GM19239 (cell line): ENCODE measurements around the gene SLC25A51.

Source experiments
- DNase-seq: peaks from one replicate; pipeline ENCODE4 v3.0.0; 2011; ENCODE audit warnings: low spot score; ENCODE audit not compliant: insufficient read length
- FAIRE-seq: peaks from 2 replicates; lab custom pipeline; 2011; peaks lifted over from hg19 to GRCh38; lab: Jason Lieb, UNC

SLC25A51 gene

DNA sequence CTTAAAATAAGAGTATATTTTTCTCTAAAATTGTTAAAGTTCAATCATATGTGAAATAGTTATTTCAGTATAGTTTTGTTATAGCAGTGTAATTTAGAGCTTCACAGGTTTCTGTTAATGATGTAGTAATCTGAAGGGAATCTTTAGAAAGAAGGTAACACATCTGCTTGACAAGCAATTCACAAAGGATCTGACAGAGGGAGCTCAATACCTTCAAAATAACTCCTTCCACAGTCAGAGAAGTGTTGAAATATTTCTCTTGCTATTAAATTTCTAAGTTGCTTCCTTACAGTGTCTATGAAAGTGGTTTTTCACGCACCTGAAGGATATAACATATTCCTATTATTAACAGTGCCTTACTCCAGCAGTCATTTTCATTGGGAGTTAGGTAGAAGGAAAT lies 44.9 kb downstream of the SLC25A51 start:
- FAIRE-seq (no peak), DNase-seq (no peak)

DNA sequence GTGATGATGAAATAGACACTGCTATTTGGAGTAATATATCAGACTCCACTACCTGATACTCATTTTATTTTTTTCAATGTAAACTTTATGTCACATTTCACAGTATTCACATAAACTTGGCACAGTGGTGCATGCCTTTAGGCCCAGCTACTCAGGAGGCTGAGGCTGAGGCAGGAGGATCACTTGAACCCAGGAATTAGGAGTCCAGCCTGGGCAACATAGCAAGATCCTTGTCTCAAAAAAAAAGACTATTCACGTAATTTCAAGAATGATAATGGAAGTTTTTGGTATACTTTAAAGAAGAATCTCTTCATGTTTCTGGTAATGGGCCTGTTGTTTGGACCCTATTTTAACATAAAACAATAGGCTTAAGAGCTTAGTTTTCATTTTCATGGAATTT lies 47.4 kb downstream of the SLC25A51 start:
- DNase-seq (no peak), FAIRE-seq (no peak)

DNA sequence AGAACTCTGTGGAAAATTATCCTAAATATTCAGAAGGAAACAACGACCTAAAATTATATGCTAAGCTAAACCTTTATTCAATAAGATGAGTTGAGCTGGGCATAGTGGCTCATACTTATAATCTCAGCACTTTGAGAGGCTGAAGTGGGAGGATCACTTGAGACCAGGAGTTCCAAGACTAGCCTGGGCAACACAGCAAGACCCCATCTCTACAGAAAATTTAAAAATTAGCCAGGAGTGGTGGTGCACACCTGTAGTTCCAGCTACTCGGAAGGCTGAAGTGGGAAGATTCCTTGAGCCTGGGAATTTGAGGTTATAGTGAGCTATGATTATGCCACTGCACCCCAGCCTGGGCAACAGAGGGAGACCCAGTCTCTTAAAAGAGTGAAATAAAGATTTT lies 51.7 kb downstream of the SLC25A51 start:
- FAIRE-seq (no peak), DNase-seq (no peak)

GRCh38 chr9:37840560-37841194 lies 63.2 kb downstream of the SLC25A51 start:
- FAIRE-seq (peak; percentile 39), DNase-seq (no peak)

GRCh38 chr9:37839496-37840461 lies 64.1 kb downstream of the SLC25A51 start:
- no peak for DNase-seq
- FAIRE-seq = no peak
